Loucy (cell line): ENCODE results near the gene ACIN1.
A peak's percentile ranks its signal among the peaks of the same experiment; 100 is the strongest.

Source experiments
- H2AFZ ChIP-seq: fragments of 200-600 bp; sonication (generic); 2 replicates; pipeline ENCODE4 v1.6.0; 2016; ENCODE audit warnings: antibody characterized with exemption, mild to moderate bottlenecking, low read length, moderate library complexity
- H3F3A ChIP-seq: fragments of 200-600 bp; 2 replicates; pipeline ENCODE4 v1.6.0; 2016; ENCODE audit warnings: antibody characterized with exemption, low read depth, mild to moderate bottlenecking
- H3K27me3 ChIP-seq: fragments of 200-600 bp; sonication (generic); 2 replicates; pipeline ENCODE4 v1.6.1; 2014; ENCODE audit warnings: low read length, mild to moderate bottlenecking; ENCODE audit not compliant: insufficient read depth, poor library complexity, severe bottlenecking
- H3K36me3 ChIP-seq: fragments of 200-600 bp; sonication (generic); 2 replicates; pipeline ENCODE4 v1.6.1; 2016; ENCODE audit warnings: low read length; ENCODE audit not compliant: insufficient read depth
- H3K4me1 ChIP-seq: fragments of 200-600 bp; sonication (generic); 2 replicates; pipeline ENCODE4 v1.5.1; 2014; ENCODE audit warnings: low read length, mild to moderate bottlenecking; ENCODE audit not compliant: insufficient read depth, poor library complexity, severe bottlenecking
- H3K4me2 ChIP-seq: fragments of 200-600 bp; sonication (generic); 2 replicates; pipeline ENCODE4 v1.6.0; 2014; ENCODE audit warnings: antibody characterized with exemption, low read length, low read depth, mild to moderate bottlenecking; ENCODE audit not compliant: poor library complexity, severe bottlenecking
- H3K4me3 ChIP-seq: fragments of 200-600 bp; sonication (generic); 2 replicates; pipeline ENCODE4 v1.5.1; 2014; ENCODE audit warnings: low read length, mild to moderate bottlenecking, mixed read lengths; ENCODE audit not compliant: poor library complexity, severe bottlenecking
- H3K79me2 ChIP-seq: fragments of 200-600 bp; sonication (generic); 2 replicates; pipeline ENCODE4 v1.6.1; 2014; ENCODE audit warnings: low read length; ENCODE audit not compliant: insufficient read depth
- H3K9ac ChIP-seq: fragments of 200-600 bp; sonication (generic); 2 replicates; pipeline ENCODE4 v1.6.0; 2014; ENCODE audit warnings: mild to moderate bottlenecking, low read depth, low read length, moderate library complexity; ENCODE audit not compliant: poor library complexity, severe bottlenecking
- H3K9me2 ChIP-seq: fragments of 200-600 bp; sonication (generic); replicated peaks from 2 replicates; pipeline ENCODE4 v1.6.1; 2016; ENCODE audit warnings: low read depth, low read length, mixed read lengths
- H3K9me3 ChIP-seq: fragments of 200-600 bp; sonication (generic); 2 replicates; pipeline ENCODE4 v1.6.1; 2014; ENCODE audit warnings: mild to moderate bottlenecking, antibody characterized with exemption, low read length, low read depth; ENCODE audit not compliant: insufficient read depth
- H4K20me1 ChIP-seq: fragments of 200-600 bp; sonication (generic); 2 replicates; pipeline ENCODE4 v1.6.0; 2014; ENCODE audit warnings: antibody characterized with exemption, low read length, mild to moderate bottlenecking; ENCODE audit not compliant: insufficient read depth, poor library complexity, severe bottlenecking
- CTCF ChIP-seq: fragments of 200-600 bp; sonication (generic); conservative IDR thresholded peaks from 2 replicates; pipeline ENCODE4 v1.5.1; 2014; ENCODE audit warnings: mild to moderate bottlenecking, antibody characterized with exemption, low read length
- EZH2phosphoT487 ChIP-seq: fragments of 200-600 bp; IDR thresholded peaks from 2 replicates; pipeline ENCODE4 v1.6.1; 2018; ENCODE audit warnings: antibody characterized with exemption, mild to moderate bottlenecking, moderate library complexity, borderline replicate concordance

Gene ACIN1

GRCh38 chr14:23056956-23057756 is 37.8 kb downstream of the ACIN1 start, which contains the start of gene CDH24:
TSS of gene CDH24 (minus strand) at chr14:23057520. CDS start at chr14:23055733, 1,787 bp downstream.
- Histone ChIP-seq H3K36me3 (peaks cover 29% of the 10 kb centered on the region; the same call in 1 of the 2 replicates), H3K4me3 (peak within 1 kb of the TSS; percentile 77), H3K9ac (peak within 1 kb of the TSS; percentile 77)

GRCh38 chr14:23056145-23056955 is 38.6 kb downstream of the ACIN1 start:
- peak overlapping the region; percentile 94 for H3K4me2 ChIP-seq
- no peaks in the 10 kb centered on the region for H4K20me1 ChIP-seq
- peak overlapping the region; percentile 77 for H3K4me3 ChIP-seq
- H3K36me3 ChIP-seq: peaks cover 24% of the 10 kb centered on the region; the same call in 1 of the 2 replicates
- peaks cover 13% of the 10 kb centered on the region for H3K4me1 ChIP-seq
- no peaks in the 10 kb centered on the region for H3K9me3 ChIP-seq
- H3K79me2 ChIP-seq: no peaks in the 10 kb centered on the region
- TF ChIP-seq CTCF: peak; percentile 92
- no peak for TF ChIP-seq EZH2phosphoT487
- no peaks in the 10 kb centered on the region for H3F3A ChIP-seq
- H3K9ac ChIP-seq: peak overlapping the region; percentile 66
- peak overlapping the region; percentile 37 for H2AFZ ChIP-seq
- H3K27me3 ChIP-seq: no peaks in the 10 kb centered on the region
- no peaks in the 10 kb centered on the region for H3K9me2 ChIP-seq

More at GRCh38 chr14:23056956-23057756, 37.8 kb downstream of the ACIN1 start, which contains the start of gene CDH24:
- Histone ChIP-seq H2AFZ (peak within 1 kb of the TSS; percentile 43), H3K27me3 (no peaks in the 10 kb centered on the region), H3F3A (no peaks in the 10 kb centered on the region), H3K9me3 (no peaks in the 10 kb centered on the region), H3K4me2 (peak within 1 kb of the TSS; percentile 95), H4K20me1 (no peaks in the 10 kb centered on the region), H3K79me2 (no peaks in the 10 kb centered on the region), H3K9me2 (no peaks in the 10 kb centered on the region), H3K4me1 (peaks cover 13% of the 10 kb centered on the region)
- no peak for TF ChIP-seq CTCF
- TF ChIP-seq EZH2phosphoT487: no peak

GRCh38 chr14:23055621-23056144 is 39.3 kb downstream of the ACIN1 start:
- Histone ChIP-seq H3K9me2 (no peaks in the 10 kb centered on the region), H3K36me3 (peaks cover 17% of the 10 kb centered on the region; the same call in 1 of the 2 replicates), H3K4me2 (peak overlapping the region; percentile 94), H3K9me3 (no peaks in the 10 kb centered on the region), H3F3A (no peaks in the 10 kb centered on the region), H3K4me3 (no peak overlapping the region), H3K79me2 (no peaks in the 10 kb centered on the region), H3K4me1 (peaks cover 13% of the 10 kb centered on the region), H2AFZ (no peak overlapping the region), H3K27me3 (no peaks in the 10 kb centered on the region), H4K20me1 (no peaks in the 10 kb centered on the region), H3K9ac (no peak overlapping the region)
- no peak for TF ChIP-seq EZH2phosphoT487
- no peak for TF ChIP-seq CTCF
